HG03571 (cell line): ENCODE measurements around the gene NTF4.
"Not testable (repeated sequence)": the region's sequence is repeated elsewhere in the genome, so short reads cannot be mapped to it uniquely, and the experiment has no call there.

Source experiments
- ATAC-seq: cut with Tn5 transposase; IDR thresholded peaks from one replicate; pipeline ENCODE4 v1.9.1; 2021; ENCODE audit not compliant: unreplicated experiment

NTF4 gene

GRCh38 chr19:49057636-49058234 is 6.9 kb downstream of the NTF4 start, which contains the start of gene CGB7:
TSS of gene CGB7 (minus strand) at chr19:49057749. CDS start at chr19:49055375, 2,374 bp downstream.
- no peak for ATAC-seq

- not testable (repeated sequence) for ATAC-seq
Observed at GRCh38 chr19:49056902-49057596, 7.6 kb downstream of the NTF4 start.

GRCh38 chr19:49056101-49056901 is 8.3 kb downstream of the NTF4 start:
- no peak for ATAC-seq

GRCh38 chr19:49050376-49051033 is 14.1 kb downstream of the NTF4 start:
- ATAC-seq: not testable (repeated sequence)

- not testable (repeated sequence) for ATAC-seq
Observed at GRCh38 chr19:49049834-49050233, 14.8 kb downstream of the NTF4 start.

- ATAC-seq: not testable (repeated sequence)
Observed at GRCh38 chr19:49049011-49049410, 15.6 kb downstream of the NTF4 start, which contains the start of gene CGB8. TSS of gene CGB8 (minus strand) at chr19:49049111. CDS start at chr19:49048739, 372 bp downstream.

GRCh38 chr19:49043548-49043947 is 21.1 kb downstream of the NTF4 start, which contains the start of gene CGB5:
TSS of gene CGB5 (plus strand) at chr19:49043848. CDS start at chr19:49044210, 362 bp downstream.
- ATAC-seq: not testable (repeated sequence)

GRCh38 chr19:49042666-49043065 is 22.0 kb downstream of the NTF4 start:
- not testable (repeated sequence) for ATAC-seq

GRCh38 chr19:49042177-49042576 is 22.4 kb downstream of the NTF4 start:
- no peak for ATAC-seq

GRCh38 chr19:49039736-49040135 is 24.9 kb downstream of the NTF4 start:
- not testable (repeated sequence) for ATAC-seq

GRCh38 chr19:49038557-49039276 is 25.9 kb downstream of the NTF4 start:
- not testable (repeated sequence) for ATAC-seq

- ATAC-seq: not testable (repeated sequence)
Observed at GRCh38 chr19:49038111-49038510, 26.5 kb downstream of the NTF4 start.

GRCh38 chr19:49036815-49037214 is 27.8 kb downstream of the NTF4 start, which contains the start of gene CGB1:
TSS of gene CGB1 (minus strand) at chr19:49036895. CDS start at chr19:49036711, 184 bp downstream.
- ATAC-seq: not testable (repeated sequence)

GRCh38 chr19:49031642-49032301 is 32.8 kb downstream of the NTF4 start, which contains the start of gene CGB2:
TSS of gene CGB2 (plus strand) at chr19:49031890. CDS start at chr19:49032096, 206 bp downstream.
- ATAC-seq: not testable (repeated sequence)

- not testable (repeated sequence) for ATAC-seq
Observed at GRCh38 chr19:49030323-49030722, 34.3 kb downstream of the NTF4 start.

- not testable (repeated sequence) for ATAC-seq
Observed at GRCh38 chr19:49029749-49030148, 34.9 kb downstream of the NTF4 start.

GRCh38 chr19:49028686-49029085 is 35.9 kb downstream of the NTF4 start:
- ATAC-seq: not testable (repeated sequence)

- ATAC-seq: not testable (repeated sequence)
Observed at GRCh38 chr19:49025599-49025998, 39.0 kb downstream of the NTF4 start.

- not testable (repeated sequence) for ATAC-seq
Observed at GRCh38 chr19:49025088-49025487, 39.5 kb downstream of the NTF4 start.
